Cortex of kidney (tissue), 1 donor: ENCODE results near the gene GNG7.
"Not testable (repeated sequence)": the region's sequence is repeated elsewhere in the genome, so short reads cannot be mapped to it uniquely, and the experiment has no call there.

ENCODE experiments used
- DNase-seq: peaks from one replicate; lab custom pipeline; 2025; lab: John Stamatoyannopoulos, UW

GNG7 gene

GRCh38 chr19:2550431-2551171, 151.9 kb downstream of the GNG7 start:
- DNase-seq, result no peak

GRCh38 chr19:2549701-2550191, 152.7 kb downstream of the GNG7 start:
- no peak for DNase-seq

GRCh38 chr19:2548966-2549365, 153.5 kb downstream of the GNG7 start:
- DNase-seq, result no peak

GRCh38 chr19:2547721-2548120, 154.8 kb downstream of the GNG7 start:
- DNase-seq, result no peak

GRCh38 chr19:2547033-2547680, 155.3 kb downstream of the GNG7 start:
- DNase-seq, result no peak

GRCh38 chr19:2546128-2547032, 156.1 kb downstream of the GNG7 start:
- no peak for DNase-seq

- DNase-seq, result not testable (repeated sequence)
Measured at GRCh38 chr19:2545416-2546127, 156.9 kb downstream of the GNG7 start.

GRCh38 chr19:2544576-2545415, 157.7 kb downstream of the GNG7 start:
- DNase-seq, result no peak

GRCh38 chr19:2543463-2544442, 158.7 kb downstream of the GNG7 start:
- DNase-seq, result no peak

- not testable (repeated sequence) for DNase-seq
Measured at GRCh38 chr19:2543072-2543462, 159.4 kb downstream of the GNG7 start.

- no peak for DNase-seq
Measured at GRCh38 chr19:2542341-2543069, 160.0 kb downstream of the GNG7 start.

- DNase-seq, result no peak
Measured at GRCh38 chr19:2540646-2541454, 161.6 kb downstream of the GNG7 start.

- DNase-seq, result no peak
Measured at GRCh38 chr19:2540251-2540645, 162.2 kb downstream of the GNG7 start.

- no peak for DNase-seq
Measured at GRCh38 chr19:2538096-2538757, 164.3 kb downstream of the GNG7 start.

- not testable (repeated sequence) for DNase-seq
Measured at GRCh38 chr19:2537584-2537983, 164.9 kb downstream of the GNG7 start.

GRCh38 chr19:2536461-2536860, 166.0 kb downstream of the GNG7 start:
- DNase-seq, result no peak

- DNase-seq, result no peak
Measured at GRCh38 chr19:2534423-2535013, 168.0 kb downstream of the GNG7 start.
